ENCODE data around the gene DCLK3. TPM values are rescaled to one million over a fixed set of nuclear protein-coding genes. Genes with fewer than 3 reads are reported as not detected.

DCLK3 gene
- total and polyA plus RNA-seq, 2 of the 4 experiments (the other 2 are of a cell fraction), result not detected

GRCh38 chr3:36714343-36715086 lies 49.8 kb downstream of the DCLK3 start:
- peaks cover 21% of the 10 kb centered on the region for H3K27me3 ChIP-seq (ENCODE audit: control insufficient read depth, insufficient read depth, low read length)
- H3K9ac ChIP-seq (ENCODE audit: low read depth, low read length), result no peak overlapping the region
- no peak overlapping the region for H2BK20ac ChIP-seq (ENCODE audit: low read depth, low read length)
- ChIA-PET POLR2A (ENCODE audit: unreplicated experiment) (no interaction called here), CTCF (no interaction called here)
- no peaks in the 10 kb centered on the region for H3K9me1 ChIP-seq (ENCODE audit: insufficient read depth, low read length)
- no peak overlapping the region for H3K18ac ChIP-seq (ENCODE audit: low read depth, low read length)
- BruUV-seq (replicated peaks), result no TSS peak
- no peak overlapping the region for H3K27ac ChIP-seq (ENCODE audit: insufficient read depth, low read length)
- no peaks in the 10 kb centered on the region for H3K79me1 ChIP-seq (ENCODE audit: low read depth in 1 of 2, low read length in 2 of 2)
- no peak overlapping the region for H2BK5ac ChIP-seq (ENCODE audit: low read depth, low read length, poor library complexity, severe bottlenecking)
- H2BK120ac ChIP-seq (ENCODE audit: low read depth, low read length), result no peak overlapping the region
- dilution Hi-C loops (cut with HindIII; ENCODE audit: low sequenced_read_pairs, unreplicated experiment), result no loop called here
- H2AK9ac ChIP-seq (replicated peaks; ENCODE audit: low read depth, low read length, poor library complexity), result no peak overlapping the region
- no peak overlapping the region for H2AK5ac ChIP-seq (ENCODE audit: low read depth, low read length)
- no peak overlapping the region for H3K4me3 ChIP-seq (ENCODE audit: insufficient read depth, low read depth, low read length)
- H4K20me1 ChIP-seq (ENCODE audit: insufficient read depth, low read length), result no peaks in the 10 kb centered on the region
- H3K4ac ChIP-seq (ENCODE audit: low read depth, low read length), result no peak overlapping the region
- 67% methylated on average over 1 of the region's 5 CpGs; no CpG with 5 or more reads in 1 of the 2 experiments for WGBS, 2 experiments (ENCODE audit: extremely low coverage in 2 of 2, insufficient read length in 1 of 2)
- H3K4me1 ChIP-seq (ENCODE audit: control insufficient read depth, insufficient read depth, low read length), result no peaks in the 10 kb centered on the region
- TF ChIP-seq BHLHE40 (IDR thresholded peaks at IDR 0.05; ENCODE audit: low read depth, low read length), result no peak
- no peak overlapping the region for H4K5ac ChIP-seq (ENCODE audit: low read depth, low read length)
- DNase-seq (no peak), ATAC-seq (ENCODE audit: low read depth) (peak; percentile 44)
- no peak overlapping the region for H4K91ac ChIP-seq (ENCODE audit: insufficient read depth, low read depth, low read length)
- H3K4me2 ChIP-seq (ENCODE audit: low read depth, low read length), result no peak overlapping the region
- H3K9me3 ChIP-seq (ENCODE audit: control insufficient read depth, insufficient read depth, low read length), result no peaks in the 10 kb centered on the region
- no peak overlapping the region for H3K23ac ChIP-seq (ENCODE audit: low read depth, low read length)
- in situ Hi-C loops (cut with MboI; ENCODE audit: low sequenced_read_pairs), result no loop called here
- H2BK15ac ChIP-seq (ENCODE audit: low read depth, low read length), result no peak overlapping the region
- intact Hi-C loops (cut with micrococcal nuclease), result no loop called here
- H3K36me3 ChIP-seq (ENCODE audit: control insufficient read depth, insufficient read depth, low read length), result no peaks in the 10 kb centered on the region
- no peak overlapping the region for H3K14ac ChIP-seq (replicated peaks; ENCODE audit: low read depth, low read length)
- no peak overlapping the region for H2AFZ ChIP-seq (replicated peaks; ENCODE audit: low read length, poor library complexity)
- no peak overlapping the region for H4K8ac ChIP-seq (ENCODE audit: low read depth in 2 of 2, low read length in 2 of 2)
- no peak overlapping the region for H3K56ac ChIP-seq (ENCODE audit: extremely low read depth, insufficient read depth, low read length)
